Pulmonary artery endothelial cell (primary cell): Measurements from ENCODE around the gene PPP2CA. TPM values are rescaled to one million over a fixed set of nuclear protein-coding genes. Genes with fewer than 3 reads are reported as not detected.
A peak's percentile ranks its signal among the peaks of the same experiment; 100 is the strongest.
"Not testable (repeated sequence)": the region's sequence is repeated elsewhere in the genome, so short reads cannot be mapped to it uniquely, and the experiment has no call there.

Experiments used
- DNase-seq: peaks from one replicate; pipeline ENCODE4 v3.0.0-alpha.2; 2011; ENCODE audit warnings: low read depth, low spot score
- total RNA-seq: library from RNA; depleted of rRNA; stranded (reverse); fragments of >200 nt; gene quantifications from 2 replicates; pipeline ENCODE4 v1.2.3, GENCODE V29; 2014

PPP2CA gene
- total RNA-seq, 1 donor from 2014 or later: 119 TPM

GRCh38 chr5:134245692-134246091 is 19.8 kb upstream of the PPP2CA start:
- no peak for DNase-seq

DNA sequence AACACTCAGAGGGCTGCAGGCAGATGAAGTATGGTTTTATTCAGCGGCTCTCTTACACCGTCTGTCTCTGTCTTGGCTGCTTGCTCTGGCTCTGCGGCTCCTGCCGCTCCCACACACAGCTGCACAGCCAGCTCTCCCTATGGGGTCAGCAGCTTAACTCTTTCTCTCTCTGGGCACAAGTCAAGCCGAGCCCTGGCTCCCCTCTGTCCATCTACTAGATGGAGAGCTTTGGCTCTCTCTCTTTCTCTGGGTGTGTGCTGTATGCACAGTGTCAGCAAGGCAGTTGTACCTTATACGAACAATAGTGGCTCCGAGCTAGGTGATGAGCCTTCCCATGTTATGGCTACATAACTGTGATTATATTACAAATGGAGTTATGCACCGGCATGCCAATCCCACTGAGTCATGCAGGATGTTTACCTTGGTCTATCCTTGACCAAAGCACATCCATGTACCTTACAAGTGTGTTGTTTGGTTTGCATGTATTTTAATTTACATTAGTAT is 19.3 kb upstream of the PPP2CA start:
- no peak for DNase-seq

DNA sequence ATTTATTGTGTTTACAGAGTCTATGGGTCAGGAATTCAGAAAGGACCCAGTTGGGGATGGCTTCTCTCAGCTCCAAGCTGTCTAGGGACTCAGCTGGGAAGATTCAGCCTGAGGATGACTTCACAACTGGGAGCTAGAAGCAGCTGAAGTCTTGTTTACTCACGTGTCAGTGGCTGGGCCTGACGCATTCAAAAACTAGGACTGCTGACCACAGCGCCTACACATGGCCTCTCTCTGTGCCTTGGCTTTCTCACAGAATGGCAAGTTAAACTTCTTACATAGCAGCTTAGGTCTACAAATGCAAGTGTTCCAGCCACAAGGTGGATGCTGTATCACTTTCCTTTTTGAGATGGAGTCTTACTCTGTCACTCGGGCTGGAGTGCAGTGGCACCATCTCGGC is 16.3 kb upstream of the PPP2CA start:
- DNase-seq: no peak

- DNase-seq: no peak
These were observed 14.6 kb upstream of the PPP2CA start for GRCh38 chr5:134240421-134240962.

DNA sequence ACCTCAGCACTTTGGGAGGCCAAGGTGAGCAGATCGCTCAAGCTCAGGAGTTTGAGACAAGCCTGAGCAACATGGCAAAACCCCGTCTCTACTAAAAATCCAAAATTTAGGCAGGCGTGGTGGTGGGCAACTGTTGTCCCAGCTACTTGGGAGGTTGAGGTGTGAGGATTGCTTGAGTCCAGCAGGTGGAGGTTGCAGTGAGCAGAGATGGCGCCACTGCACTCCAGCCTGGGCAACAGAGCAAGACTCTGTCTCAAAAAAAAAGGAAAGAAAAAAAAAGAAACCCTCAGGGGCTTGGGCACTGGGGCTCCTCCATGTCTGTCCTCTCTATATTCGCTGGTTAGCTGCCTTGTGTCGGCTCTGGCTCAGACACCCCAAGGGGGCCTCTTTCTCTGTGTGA is 10.9 kb upstream of the PPP2CA start:
- no peak for DNase-seq

GRCh38 chr5:134236318-134236717 is 10.4 kb upstream of the PPP2CA start:
- no peak for DNase-seq

- DNase-seq: no peak
These were observed 2.8 kb upstream of the PPP2CA start for GRCh38 chr5:134228624-134229023.

DNA sequence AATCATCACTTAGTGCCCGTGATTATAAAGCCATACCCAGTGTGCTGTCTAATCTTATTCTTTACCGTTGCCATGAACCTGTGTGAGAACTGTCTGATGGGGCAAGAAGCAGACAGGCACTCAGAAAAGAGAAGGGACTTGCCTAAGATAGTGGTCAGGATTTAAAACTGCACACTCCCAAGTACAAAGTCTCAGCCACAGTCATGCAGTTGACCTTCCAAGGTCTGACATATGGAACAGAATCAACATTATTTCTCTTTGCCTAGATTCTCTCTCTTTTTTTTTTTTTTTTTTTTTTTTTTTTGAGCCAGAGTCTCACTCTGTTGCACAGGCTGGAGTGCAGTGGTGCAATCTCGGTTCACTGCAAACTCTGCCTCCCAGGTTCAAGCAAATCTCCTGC is 1.9 kb upstream of the PPP2CA start:
- no peak for DNase-seq

- DNase-seq: no peak
These were observed 1.4 kb upstream of the PPP2CA start for GRCh38 chr5:134227259-134227658.

DNA sequence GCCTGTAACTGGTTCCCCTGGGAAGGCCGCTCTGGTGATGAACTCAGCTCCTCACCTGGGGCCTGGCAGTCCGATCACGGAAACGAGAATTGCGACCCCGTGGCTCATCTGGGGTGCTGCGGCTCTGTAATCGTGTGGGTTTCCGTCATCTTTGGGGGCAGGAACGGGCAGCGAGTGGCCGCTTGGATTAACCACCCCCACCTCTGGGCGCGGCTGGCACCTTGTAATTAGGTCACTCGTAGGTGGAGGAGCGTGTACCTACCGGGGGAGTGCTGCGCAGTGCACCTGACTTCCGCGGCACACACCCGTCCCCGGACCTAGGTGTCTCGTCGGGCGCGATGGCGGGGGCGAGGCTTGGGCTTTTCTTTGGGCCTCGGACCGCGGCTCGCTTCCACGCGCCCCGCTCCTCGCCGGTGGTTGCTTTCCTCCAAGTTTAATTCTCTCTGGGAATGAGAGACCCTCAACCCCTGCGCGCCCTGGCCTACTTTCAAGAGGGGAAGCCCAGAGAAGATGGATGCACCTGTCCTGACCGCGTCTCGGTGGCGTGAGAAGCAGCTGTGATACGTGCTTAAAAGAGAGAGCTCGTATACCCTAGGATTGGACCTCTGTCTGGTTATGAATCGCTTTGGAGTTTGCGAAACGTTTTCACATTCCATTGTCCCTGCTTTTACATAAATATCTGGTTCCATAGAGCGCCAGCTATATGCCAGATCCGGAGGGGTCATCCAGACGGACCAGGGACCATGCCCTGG is 744 bp upstream of the PPP2CA start:
- DNase-seq: no peak

- DNase-seq: peak; percentile 35
These were observed 739 bp downstream of the PPP2CA start for GRCh38 chr5:134224888-134225779.

- no peak for DNase-seq
These were observed 2.2 kb downstream of the PPP2CA start for GRCh38 chr5:134223406-134224248.

DNA sequence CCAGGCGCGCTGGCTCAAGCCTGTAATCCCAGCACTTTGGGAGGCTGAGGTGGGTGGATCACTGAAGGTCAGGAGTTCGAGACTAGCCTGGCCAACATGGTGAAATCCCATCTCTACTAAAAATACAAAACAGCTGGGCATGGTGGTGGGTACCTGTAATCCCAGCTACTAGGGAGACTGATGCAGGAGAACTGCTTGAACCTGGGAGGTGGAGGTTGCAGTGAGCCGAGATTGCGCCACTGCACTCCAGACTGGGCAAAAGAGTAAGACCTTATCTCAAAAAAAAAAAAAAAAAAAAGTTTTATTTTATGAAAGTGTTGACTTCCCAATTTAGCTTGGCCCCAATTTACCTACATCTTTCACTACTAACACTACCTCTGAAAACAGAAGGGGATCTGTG is 4.2 kb downstream of the PPP2CA start:
- DNase-seq: not testable (repeated sequence)

DNA sequence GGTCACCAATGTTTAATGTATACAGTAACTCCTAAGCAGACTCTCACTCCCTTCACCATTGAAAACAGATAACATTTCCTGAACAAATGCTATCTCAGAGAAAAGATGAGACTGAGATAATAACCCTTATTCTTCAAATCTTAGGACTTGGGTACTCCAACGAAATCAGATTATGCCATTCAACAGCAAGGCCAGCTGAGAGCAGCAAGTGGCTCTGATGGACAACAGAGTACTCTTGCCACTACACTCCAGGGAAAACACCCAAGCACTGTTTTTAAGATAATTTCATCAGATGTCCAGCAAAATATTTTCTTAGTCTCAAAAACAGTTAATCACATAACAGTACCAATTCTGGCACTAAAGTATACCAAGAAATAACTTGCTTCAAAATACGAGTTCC is 10.1 kb downstream of the PPP2CA start:
- no peak for DNase-seq

GRCh38 chr5:134211263-134212031 is 14.4 kb downstream of the PPP2CA start:
- DNase-seq: not testable (repeated sequence)

- DNase-seq: no peak
These were observed 16.2 kb downstream of the PPP2CA start for GRCh38 chr5:134209477-134210245.

DNA sequence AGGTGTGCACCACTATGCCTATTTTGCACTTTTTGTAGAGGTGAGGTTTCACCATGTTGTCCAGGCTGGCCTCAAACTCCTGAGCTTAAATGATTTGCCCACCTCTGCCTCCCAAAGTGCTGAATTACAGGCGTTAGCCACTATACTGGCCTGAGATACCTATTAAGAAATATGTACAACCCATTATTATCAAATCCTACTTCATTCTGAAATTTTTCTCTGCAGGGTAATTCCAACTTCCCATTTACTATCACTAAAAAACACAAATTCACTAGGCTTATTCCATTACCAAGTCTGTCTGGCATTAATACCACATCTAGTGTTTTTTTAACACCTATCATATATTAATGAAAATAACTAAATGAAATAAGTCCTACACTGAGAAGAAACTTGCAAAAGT is 18.2 kb downstream of the PPP2CA start:
- DNase-seq: no peak

DNA sequence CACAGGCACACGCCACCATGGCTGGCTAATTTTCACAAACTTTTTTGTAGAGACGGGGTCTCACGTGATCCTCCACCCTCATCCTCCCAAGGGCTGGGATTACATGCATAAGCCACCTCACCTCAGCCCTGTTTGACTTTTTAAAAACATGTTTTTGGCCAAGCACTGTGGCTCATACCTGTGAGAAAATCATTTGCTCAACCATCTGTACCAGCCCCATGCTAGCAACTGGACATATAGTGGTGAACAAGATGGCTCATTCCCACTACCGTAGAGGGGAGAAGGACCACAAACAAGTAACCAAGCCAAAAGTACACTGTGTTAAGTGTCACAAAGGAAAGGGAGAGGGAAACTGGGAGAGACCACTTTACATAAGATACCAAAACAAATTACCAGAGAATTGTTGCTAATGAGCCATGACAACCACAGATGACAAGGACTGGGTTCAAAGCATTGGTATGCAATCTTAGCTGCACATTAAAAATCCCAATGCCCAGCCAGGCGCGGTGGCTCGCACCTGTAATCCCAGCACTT is 19.2 kb downstream of the PPP2CA start:
- no peak for DNase-seq

DNA sequence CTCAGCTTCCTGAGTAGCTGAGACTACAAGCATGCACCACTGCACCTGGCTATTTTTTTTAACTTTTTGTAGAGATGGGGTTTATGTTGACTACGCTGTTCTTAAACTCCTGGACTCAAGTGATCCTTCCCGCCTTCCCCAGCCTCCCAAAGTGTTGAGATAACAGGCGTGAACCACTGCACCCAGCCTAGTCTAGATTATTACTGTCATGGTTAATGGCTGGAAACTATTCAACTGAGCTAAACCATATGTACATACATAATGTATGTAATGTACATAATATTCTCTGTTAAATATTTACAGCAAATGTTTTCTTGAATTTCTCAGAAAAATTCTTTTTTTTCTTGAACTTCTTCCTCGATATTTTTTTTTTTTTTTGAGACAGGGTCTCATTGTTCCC is 21.3 kb downstream of the PPP2CA start:
- no peak for DNase-seq
